Measurements from ENCODE around the gene ENDOG.
"Not testable (repeated sequence)": the region's sequence is repeated elsewhere in the genome, so short reads cannot be mapped to it uniquely, and the experiment has no call there.

ENDOG gene

GRCh38 chr9:128829477-128830251, 11.4 kb downstream of the ENDOG start, which contains the start of gene SPOUT1:
Gene SPOUT1, minus strand, starts transcription at chr9:128829794. Its CDS starts 14 bp downstream, at chr9:128829780.
- peak; percentile 45 for DNase-seq

GRCh38 chr9:128833696-128834095, 15.4 kb downstream of the ENDOG start:
- no peak for DNase-seq

DNA sequence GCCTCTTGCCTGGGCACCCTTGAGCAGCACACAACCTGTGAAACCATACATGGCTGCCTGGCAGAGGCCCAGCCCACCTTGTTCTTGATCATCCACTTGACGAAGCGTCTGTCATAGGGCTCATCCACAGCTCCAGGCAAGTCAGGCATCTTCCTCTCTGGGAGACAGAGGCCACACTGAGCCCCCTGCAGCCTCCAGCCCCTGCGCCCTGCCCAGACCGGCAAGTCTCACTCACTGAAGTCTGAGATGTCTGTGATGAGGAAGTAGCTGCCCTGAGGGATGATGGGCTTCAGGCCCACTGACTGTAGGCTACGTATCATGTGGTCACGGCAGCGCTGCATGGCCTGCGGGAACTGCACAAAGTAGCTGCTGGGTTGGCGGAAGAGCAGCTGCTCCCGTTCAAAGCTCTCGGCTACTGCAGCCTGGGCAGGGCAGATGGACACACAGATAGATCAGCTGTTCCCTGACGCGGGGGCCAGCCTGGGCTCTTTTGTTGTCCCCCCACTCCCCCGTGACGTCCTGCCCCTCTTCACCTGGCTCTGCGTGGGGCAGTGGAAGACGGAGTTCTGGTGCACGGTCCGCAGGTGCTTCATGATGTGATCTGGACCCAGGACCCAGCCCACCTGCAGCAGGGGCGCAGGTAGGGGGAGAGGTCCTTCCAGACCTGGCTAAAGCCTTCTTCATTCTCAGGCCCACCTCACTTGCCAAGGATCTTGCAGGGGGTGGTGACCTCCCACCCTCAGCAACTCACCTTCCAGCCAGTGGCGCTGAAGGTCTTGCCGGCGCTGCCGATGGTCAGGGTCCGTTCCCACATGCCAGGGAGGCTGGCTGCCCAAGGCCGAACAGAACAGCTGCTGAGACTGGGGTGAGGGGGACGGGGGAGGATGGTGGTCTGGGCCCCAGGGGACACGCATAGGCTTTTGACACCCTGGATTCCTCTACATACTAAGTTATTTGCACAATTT, 17.2 kb downstream of the ENDOG start:
- DNase-seq: no peak

DNA sequence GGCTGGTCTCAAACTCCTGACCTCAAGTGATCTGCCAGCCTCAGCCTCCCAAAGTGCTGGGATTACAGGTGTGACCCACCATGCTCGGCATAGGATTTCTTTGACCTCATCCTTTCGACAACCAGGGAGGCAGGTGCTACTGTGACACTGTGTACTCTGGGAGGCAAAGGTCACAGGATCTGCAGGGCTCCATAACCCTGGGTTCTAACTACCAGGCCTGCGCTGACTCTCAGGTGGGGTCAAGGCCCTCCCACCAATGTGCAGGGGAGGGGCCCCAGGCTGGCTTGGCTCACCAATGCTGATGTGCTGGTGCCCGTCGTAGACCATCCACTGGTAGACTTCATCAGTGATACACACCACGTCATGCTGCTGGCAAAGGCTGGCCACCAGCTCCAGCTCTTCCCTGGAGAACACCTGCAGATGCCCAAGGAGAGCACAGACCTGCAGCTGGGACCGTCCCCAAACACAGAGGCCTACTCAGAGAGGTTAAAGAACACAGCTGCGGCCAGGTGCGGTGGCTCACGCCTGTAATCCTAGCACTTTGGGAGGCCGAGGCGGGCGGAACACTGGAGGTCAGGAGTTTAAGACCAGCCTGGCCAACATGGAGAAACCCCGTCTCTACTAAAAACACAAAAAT, 18.3 kb downstream of the ENDOG start:
- DNase-seq: no peak

GRCh38 chr9:128838338-128838737, 20.0 kb downstream of the ENDOG start:
- DNase-seq: no peak

DNA sequence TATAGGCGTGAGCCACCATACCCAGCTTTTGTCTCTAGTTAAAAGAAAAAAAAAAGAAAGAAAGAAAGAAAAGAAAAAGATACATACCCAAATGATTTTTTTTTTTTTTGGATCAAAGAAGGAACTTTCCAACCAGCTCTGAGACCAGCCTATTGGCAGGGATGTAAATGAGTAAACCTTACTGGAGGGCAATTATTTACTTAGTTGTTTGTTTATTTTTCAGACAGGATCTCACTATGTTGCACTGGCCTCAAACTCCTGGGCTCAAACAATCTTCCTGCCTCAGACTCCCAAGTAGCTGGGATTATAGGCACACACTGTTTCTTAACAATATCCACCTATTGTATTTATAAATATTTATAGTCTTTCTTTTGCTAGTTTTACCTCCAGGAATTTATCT, 22.2 kb downstream of the ENDOG start:
- DNase-seq: no peak

DNA sequence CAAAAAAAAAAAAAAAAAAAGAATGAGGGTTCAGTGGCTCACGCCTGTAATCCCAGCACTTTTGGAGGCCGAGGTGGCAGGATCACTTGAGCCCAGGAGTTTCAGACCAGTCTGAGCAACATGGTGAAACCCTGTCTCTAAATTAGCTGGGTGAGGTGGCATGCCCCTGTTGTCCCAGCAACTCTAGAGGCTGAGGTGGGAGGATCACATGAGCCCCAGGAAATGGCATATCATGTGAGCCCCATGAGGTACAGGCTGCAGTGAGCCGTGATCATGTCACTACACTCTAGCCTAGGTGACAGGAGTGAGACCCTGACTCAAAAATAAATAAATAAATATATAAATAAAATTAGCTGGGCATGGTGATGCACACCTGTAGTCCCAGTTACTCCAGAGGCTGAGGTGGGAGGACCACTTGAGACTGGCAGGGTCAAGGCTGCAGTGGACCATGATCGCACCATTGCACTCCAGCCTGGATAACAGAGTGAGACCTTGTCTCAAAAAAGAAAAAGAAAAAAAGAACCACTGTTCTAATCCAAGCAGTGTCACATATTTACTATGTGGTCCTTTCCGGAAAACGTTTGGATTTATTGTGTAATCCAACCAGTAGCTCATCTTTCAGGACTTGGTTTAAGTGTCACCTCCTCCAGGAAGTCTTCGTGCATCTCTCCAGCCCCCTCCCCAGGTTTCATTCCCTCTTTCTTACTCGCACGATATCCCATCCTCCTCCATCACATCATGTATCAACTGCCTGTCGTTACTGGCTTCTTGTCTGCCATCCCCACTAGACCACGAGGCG, 23.6 kb downstream of the ENDOG start:
- DNase-seq: no peak

- DNase-seq: not testable (repeated sequence)
Measured at GRCh38 chr9:128843171-128843570, 24.9 kb downstream of the ENDOG start.

DNA sequence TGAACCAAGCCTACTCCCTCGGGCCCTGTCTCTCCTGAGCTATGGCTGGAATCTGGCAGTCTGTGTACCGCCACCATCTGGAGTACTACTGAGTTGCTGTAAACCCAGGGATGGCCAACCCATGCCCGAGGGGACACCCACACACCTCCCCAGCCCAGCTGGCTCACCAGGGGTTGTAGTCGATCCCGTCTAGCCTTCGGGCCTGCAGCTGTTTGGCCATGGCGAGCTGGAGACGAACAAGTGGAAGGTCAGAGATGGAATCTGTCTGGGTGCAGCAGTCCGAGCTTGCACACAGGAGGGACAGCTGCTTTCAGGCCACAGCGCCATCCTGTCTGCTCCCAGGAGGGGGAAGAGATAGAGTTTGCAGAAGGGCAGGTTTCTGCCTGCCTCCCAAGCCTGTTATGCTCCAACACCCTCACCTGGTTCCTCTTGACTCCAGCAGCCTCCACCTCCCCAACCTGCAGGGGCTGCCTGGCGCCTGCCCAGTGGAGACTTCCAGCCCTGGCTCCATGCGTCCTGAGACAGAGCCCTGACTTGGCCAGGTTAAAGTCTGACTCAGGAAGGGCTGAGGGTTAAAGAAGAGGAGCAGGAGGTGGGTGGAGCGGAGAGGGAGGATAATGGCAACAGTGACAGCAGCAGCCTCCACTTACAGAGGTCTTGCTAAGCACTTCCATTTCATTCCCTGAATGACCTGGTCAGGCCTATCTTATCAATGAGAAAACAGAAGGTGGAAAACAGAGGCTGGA, 27.1 kb downstream of the ENDOG start:
- DNase-seq: no peak

DNA sequence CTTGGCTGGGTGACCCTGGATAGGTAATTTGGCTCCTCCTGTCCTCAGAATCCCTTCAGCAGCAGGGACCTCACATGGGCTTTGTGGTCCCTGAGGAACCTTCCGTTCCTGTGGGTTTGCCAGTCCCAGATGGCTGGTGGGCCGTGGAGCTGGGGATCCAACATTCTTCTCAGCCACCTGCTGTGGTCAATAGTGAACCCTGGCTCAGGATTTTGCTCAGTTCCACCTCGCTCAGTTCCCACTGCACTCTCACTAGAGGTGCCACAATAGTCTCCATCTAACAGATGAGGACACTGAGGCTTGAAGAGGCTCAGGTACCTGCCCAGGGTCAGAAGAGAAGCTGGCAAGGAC, 28.4 kb downstream of the ENDOG start:
- DNase-seq: no peak

GRCh38 chr9:128847803-128848202, 29.5 kb downstream of the ENDOG start:
- DNase-seq: no peak

DNA sequence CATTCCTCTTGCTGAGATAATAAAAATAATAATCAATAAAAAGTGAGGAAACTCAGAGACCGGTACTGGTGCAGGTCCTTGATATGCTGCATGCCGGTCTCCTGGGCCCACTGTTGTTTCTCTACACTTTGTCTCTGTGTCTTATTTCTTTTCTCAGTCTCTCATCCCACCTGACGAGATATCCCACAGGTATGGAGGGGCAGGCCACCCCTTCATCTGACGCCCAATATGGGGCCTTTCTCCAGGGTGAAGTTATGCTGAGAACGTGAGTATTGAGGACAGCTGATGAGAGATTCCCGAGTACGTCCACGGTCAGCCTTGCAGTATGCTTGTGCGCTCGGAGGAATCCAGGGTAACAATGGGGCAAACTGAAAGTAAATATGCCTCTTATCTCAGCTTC, 32.7 kb downstream of the ENDOG start:
- not testable (repeated sequence) for DNase-seq

GRCh38 chr9:128851779-128852600, 33.7 kb downstream of the ENDOG start:
- DNase-seq: not testable (repeated sequence)

DNA sequence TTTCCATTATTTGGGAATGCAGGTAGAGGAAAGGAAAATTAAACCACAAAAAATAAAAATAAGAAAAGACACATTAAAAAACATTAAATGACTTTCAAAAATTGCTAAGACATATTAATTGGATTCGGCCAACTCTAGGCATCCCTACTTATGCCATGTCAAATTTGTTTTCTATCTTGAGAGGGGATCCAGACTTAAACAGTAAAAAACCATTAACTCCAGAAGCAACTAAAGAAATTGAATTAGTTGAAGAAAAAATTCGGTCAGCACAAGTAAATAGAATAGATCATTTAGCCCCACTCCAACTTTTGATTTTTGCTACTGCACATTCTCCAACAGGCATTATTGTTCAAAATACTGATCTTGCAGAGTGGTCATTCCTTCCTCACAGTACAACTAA, 34.3 kb downstream of the ENDOG start:
- DNase-seq: not testable (repeated sequence)

- DNase-seq: not testable (repeated sequence)
Measured at GRCh38 chr9:128854454-128854853, 36.2 kb downstream of the ENDOG start.

- DNase-seq: not testable (repeated sequence)
Measured at GRCh38 chr9:128858476-128858875, 40.2 kb downstream of the ENDOG start.

DNA sequence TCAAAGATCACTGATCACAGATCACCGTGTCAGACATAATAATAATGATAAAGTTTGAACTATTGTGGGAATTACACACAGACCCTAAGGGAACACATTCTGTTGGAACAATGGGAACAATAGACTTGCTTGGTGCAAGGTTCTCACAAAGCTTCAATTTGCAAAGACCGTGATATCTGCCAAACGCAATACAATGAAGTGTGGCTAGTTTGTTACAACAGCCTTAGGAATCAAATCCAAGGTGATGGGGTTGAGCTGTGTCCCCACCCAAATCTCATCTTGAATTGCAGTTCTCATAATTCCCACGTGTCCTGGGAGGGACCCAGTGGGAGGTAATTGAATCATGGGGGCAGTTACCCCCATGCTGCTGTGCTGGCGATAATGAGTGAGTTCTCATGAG, 42.6 kb downstream of the ENDOG start:
- no peak for DNase-seq

DNA sequence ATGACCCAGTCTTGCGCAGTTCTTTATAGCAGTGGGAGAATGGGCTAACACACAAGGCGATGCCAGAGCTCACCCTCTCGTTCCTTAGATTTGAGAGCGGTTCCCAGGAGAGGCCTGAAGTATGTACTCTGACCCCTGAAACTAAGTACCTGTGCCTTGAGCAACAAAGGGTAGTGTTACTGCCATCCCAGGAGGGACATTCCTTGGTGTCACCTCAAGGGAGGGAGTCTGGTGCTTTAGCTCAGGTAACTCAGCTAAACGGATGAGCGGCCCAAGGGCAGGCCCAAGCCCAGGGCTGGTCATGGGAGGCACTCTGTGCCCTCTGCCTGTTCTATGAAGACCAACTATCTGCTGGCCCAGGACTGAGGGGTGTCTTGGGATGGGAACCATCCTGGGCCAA, 43.2 kb downstream of the ENDOG start:
- DNase-seq: no peak

- DNase-seq: no peak
Measured at GRCh38 chr9:128862401-128862851, 44.1 kb downstream of the ENDOG start.

- DNase-seq: no peak
Measured at GRCh38 chr9:128863647-128864046, 45.3 kb downstream of the ENDOG start.

Measured in cortex of kidney (tissue), 1 donor.